Activated CD8-positive, alpha-beta T cell treated with anti-CD3 and anti-CD28 coated beads, Interleukin-2, amount 10 ng/mL, durations not matched to agents 7 days and 5 days (primary cell): ENCODE data around the gene LOXL1. TPM values are rescaled to one million over a fixed set of nuclear protein-coding genes. Genes with fewer than 3 reads are reported as not detected.
A peak's percentile ranks its signal among the peaks of the same experiment; 100 is the strongest.
"Not testable (repeated sequence)": the region's sequence is repeated elsewhere in the genome, so short reads cannot be mapped to it uniquely, and the experiment has no call there.

Experiments
- ATAC-seq: fragments of 150-1000 bp; cut with Tn5 transposase; one replicate; pipeline ENCODE4 v1.10.0; 2021; ENCODE audit warnings: moderate library complexity
- CTCF ChIA-PET: fragments of 350-600 bp; sonication (Branson Sonifier 250); formaldehyde crosslinking; loops from one replicate; lab custom pipeline; 2021; ENCODE audit warnings: antibody characterized with exemption; lab: Charles Lee
- POLR2A ChIA-PET: fragments of 350-600 bp; sonication (Branson Sonifier 250); formaldehyde crosslinking; loops from one replicate; lab custom pipeline; 2021; ENCODE audit warnings: antibody characterized with exemption; lab: Charles Lee
- DNase-seq: peaks from one replicate; pipeline ENCODE4 v3.0.0-alpha.2; 2020
- H3K27ac Mint-ChIP-seq: one replicate; pipeline ENCODE4 v1.8.0; 2021; ENCODE audit warnings: mild to moderate bottlenecking, mixed read lengths
- H3K27me3 Mint-ChIP-seq: one replicate; pipeline ENCODE4 v1.8.0; 2021; ENCODE audit warnings: low read depth, mixed read lengths
- H3K36me3 Mint-ChIP-seq: one replicate; pipeline ENCODE4 v1.8.0; 2021; ENCODE audit warnings: low read depth, mixed read lengths
- H3K4me1 Mint-ChIP-seq: one replicate; pipeline ENCODE4 v1.8.0; 2021; ENCODE audit warnings: low read depth, mixed read lengths
- H3K4me3 Mint-ChIP-seq: one replicate; pipeline ENCODE4 v1.8.0; 2021; ENCODE audit warnings: mild to moderate bottlenecking, mixed read lengths
- H3K9me3 Mint-ChIP-seq: one replicate; pipeline ENCODE4 v1.8.0; 2022; ENCODE audit warnings: mixed read lengths; ENCODE audit not compliant: insufficient read depth
- total RNA-seq, 2 experiments: library from RNA; stranded (reverse); gene quantifications; one replicate each; pipeline ENCODE4 v1.2.3, GENCODE V29; 2021

The LOXL1 gene
- total RNA-seq, 2 experiments from 2014 or later, result 5.9 to 8.4 TPM

DNA sequence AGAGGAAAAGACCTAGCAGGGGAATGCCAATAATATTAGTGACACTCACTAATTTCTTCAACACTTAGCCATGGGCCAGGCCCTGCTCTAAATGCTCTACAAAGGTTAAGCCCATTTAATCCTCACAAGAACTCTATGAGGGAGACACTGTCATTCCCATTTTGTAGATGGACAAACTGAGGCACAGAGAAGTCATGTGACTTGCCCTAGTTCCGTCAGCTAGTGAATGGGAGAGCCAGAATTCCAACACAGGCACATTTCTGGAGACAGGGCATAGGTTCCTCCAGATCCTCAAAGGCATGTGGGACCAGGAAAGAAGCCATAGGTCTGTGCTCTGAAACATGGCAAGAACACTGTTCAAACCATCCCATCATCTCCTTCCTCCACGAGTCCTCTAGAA lies 31.5 kb downstream of the LOXL1 start:
- POLR2A ChIA-PET, result no interaction called here
- ATAC-seq (no peak), DNase-seq (no peak)
- Mint-ChIP-seq H3K4me3 (no peak overlapping the region), H3K4me1 (peaks cover 35% of the 10 kb centered on the region), H3K9me3 (no peaks in the 10 kb centered on the region), H3K27me3 (no peaks in the 10 kb centered on the region), H3K36me3 (no peaks in the 10 kb centered on the region), H3K27ac (no peak overlapping the region)
- CTCF ChIA-PET, result interaction anchor here (4.5 to 14.6 kb wide), 2 partner anchors 8 to 12 kb away, joined by 58 to 310 read pairs; no protein-coding TSS in a partner anchor

DNA sequence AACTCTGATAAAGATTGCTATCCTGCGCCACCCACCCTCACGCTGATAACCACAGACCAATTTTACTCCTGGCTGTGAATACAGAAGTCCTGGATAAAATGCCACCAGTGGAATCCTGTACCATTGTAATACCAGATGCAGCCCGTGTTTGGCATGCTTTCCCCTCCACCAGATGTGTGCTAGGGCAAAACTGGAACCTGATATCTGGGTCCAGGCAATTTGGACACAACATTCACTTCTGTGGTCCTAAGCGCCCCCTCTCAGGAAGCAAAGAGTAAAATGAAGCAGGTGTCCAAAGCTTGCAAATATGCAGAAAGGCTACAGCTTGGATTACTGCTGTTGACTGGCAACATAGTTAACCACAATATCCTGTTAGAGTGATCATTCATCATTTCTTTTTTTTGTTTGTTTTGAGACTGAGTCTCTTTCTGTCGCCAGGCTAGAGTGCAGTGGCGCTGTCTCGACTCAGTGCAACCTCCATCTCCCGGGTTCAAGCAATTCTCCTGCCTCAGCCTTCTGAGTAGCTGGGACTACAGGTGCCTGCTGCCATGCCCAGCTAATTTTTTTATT lies 32.8 kb downstream of the LOXL1 start:
- DNase-seq (peak; percentile 66), ATAC-seq (peak; percentile 95)
- H3K27ac Mint-ChIP-seq, result peak overlapping the region; percentile 85
- ChIA-PET POLR2A (interaction anchor here (0.6 to 1.1 kb wide), 2 partner anchors 14 to 52 kb away, joined by 3 read pairs; no protein-coding TSS in a partner anchor), CTCF (interaction anchor here (0.6 to 14.6 kb wide), 14 partner anchors 9 to 89 kb away, joined by 3 to 310 read pairs (median 4); partner anchors contain the start of gene PML)
- H3K9me3 Mint-ChIP-seq, result no peaks in the 10 kb centered on the region
- H3K4me1 Mint-ChIP-seq, result peaks cover 35% of the 10 kb centered on the region
- peak overlapping the region; percentile 52 for H3K4me3 Mint-ChIP-seq
- H3K36me3 Mint-ChIP-seq, result no peaks in the 10 kb centered on the region
- H3K27me3 Mint-ChIP-seq, result no peaks in the 10 kb centered on the region

DNA sequence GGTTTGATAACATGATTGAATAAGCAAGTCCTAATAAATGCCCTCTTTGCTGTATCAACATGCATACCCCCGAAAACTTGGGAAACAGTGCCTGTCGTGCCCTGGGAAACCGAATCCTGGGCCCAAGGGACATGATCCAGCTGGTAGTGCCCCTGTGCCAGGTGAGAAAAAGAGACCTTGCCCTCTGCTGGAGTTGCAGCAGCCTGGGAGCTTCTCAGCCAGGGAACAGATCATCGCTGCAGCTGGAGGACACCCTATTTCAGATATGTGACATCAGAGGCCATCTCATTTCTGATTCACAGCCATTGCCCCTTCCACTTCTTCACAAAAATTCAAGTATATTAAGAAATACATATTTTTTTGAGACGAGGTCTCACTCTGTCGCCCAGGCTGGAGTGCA lies 33.5 kb downstream of the LOXL1 start:
- Mint-ChIP-seq H3K36me3 (no peaks in the 10 kb centered on the region), H3K4me1 (peaks cover 37% of the 10 kb centered on the region), H3K4me3 (peak overlapping the region; percentile 52), H3K27ac (peak overlapping the region; percentile 85), H3K9me3 (no peaks in the 10 kb centered on the region), H3K27me3 (no peaks in the 10 kb centered on the region)
- DNase-seq, result no peak
- ChIA-PET CTCF (interaction anchor here (0.8 to 14.6 kb wide), 10 partner anchors 10 to 89 kb away, joined by 3 to 310 read pairs (median 6); partner anchors contain the start of gene PML), POLR2A (interaction anchor here (0.6 to 1.1 kb wide), 3 partner anchors 14 to 51 kb away, joined by 3 read pairs; no protein-coding TSS in a partner anchor)
- ATAC-seq, result no peak

DNA sequence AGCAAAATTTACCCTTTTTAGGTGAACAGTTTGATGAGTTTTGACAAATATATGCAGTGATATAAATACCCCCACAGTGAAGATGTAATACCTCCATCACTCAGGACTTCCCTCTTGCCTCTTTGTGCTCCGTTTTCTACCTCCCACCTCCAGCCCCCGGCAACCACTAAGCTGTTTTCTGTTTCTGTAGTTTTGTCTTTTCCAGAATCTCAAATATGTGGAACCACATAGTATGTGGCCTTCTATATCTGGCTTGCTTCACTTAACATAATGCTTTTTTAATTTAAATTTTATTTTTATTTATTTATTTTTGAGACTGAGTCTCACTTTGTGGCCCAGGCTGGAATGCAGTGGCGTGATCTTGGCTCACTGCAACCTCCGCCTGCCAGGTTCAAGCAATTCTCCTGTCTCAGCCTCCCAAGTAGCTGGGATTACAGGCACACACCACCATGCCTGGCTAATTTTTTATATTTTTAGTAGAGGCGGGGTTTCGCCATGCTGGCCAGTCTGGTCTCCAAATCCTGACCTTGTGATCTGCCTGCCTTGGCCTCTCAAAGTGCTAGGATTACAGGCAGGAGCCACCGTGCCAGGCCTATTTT lies 34.3 kb downstream of the LOXL1 start:
- H3K27ac Mint-ChIP-seq, result peak overlapping the region; percentile 58
- not testable (repeated sequence) for H3K27me3 Mint-ChIP-seq, H3K36me3 Mint-ChIP-seq

DNA sequence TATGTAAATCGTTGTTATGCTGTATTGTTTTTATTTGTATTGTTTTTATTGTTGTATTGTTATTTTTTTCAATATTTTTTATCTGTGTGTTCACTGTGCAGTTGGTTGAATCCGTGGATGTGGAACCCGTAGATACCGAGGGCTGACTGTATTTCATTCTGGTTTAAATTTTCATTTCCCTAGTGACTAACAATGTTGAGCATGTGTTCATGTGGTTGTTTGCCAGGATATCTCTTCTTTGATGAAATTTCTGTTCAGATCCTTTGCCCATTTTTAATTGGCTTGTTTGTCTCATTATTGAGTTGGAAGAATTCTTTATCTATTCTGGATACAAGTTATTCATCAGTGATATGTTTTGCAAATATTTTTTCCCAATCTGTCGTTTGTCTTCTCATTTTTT lies 36.2 kb downstream of the LOXL1 start:
- H3K27ac Mint-ChIP-seq, result no peak overlapping the region
- H3K36me3 Mint-ChIP-seq, result no peaks in the 10 kb centered on the region
- H3K9me3 Mint-ChIP-seq, result no peaks in the 10 kb centered on the region
- peaks cover 52% of the 10 kb centered on the region for H3K4me1 Mint-ChIP-seq
- no peak for ATAC-seq
- POLR2A ChIA-PET, result no interaction called here
- no peaks in the 10 kb centered on the region for H3K27me3 Mint-ChIP-seq
- no peak overlapping the region for H3K4me3 Mint-ChIP-seq
- no peak for DNase-seq
- CTCF ChIA-PET, result interaction anchor here (1.6 to 14.6 kb wide), 5 partner anchors 7 to 35 kb away, joined by 4 to 310 read pairs (median 20); partner anchors contain the start of genes PML and STOML1

More for the DNA sequence above, 34.3 kb downstream of the LOXL1 start:
- not testable (repeated sequence) for H3K9me3 Mint-ChIP-seq, DNase-seq, ATAC-seq, H3K4me3 Mint-ChIP-seq
- CTCF ChIA-PET, result interaction anchor here (0.8 to 14.6 kb wide), 5 partner anchors 9 to 54 kb away, joined by 3 to 310 read pairs (median 9); no protein-coding TSS in a partner anchor
- POLR2A ChIA-PET, result interaction anchor here (0.6 to 1.1 kb wide), 2 partner anchors 13 to 26 kb away, joined by 3 read pairs; no protein-coding TSS in a partner anchor
- H3K4me1 Mint-ChIP-seq, result peaks cover 45% of the 10 kb centered on the region

DNA sequence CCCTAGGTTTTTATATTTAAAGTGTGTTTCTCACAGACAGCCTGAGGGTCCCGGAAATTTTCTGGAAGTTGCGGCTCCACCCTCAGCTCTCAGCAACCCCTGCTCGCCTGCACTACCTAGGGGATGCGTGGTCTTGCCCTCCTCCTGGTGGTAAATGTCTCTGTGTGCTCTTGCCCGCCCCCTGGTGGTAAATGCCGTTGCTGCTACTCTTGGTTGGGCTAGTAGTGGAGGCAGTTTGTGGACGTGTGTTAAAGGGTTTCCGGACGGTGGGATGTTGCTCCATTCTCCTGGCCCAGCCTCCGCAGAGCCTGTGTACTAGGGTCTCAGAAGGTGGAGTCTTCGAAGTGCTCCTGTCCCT lies 38.5 kb downstream of the LOXL1 start:
- peaks cover 42% of the 10 kb centered on the region for H3K4me1 Mint-ChIP-seq
- H3K4me3 Mint-ChIP-seq, result peak overlapping the region; percentile 35
- no peaks in the 10 kb centered on the region for H3K36me3 Mint-ChIP-seq
- POLR2A ChIA-PET, result interaction anchor here (0.6 to 2.5 kb wide), 4 partner anchors 10 to 30 kb away, joined by 3 to 15 read pairs (median 4); partner anchors contain the start of gene PML
- ATAC-seq (peak; percentile 87), DNase-seq (peak; percentile 92)
- CTCF ChIA-PET, result interaction anchor here (0.6 to 14.5 kb wide), 22 partner anchors 10 to 161 kb away, joined by 3 to 310 read pairs (median 4); partner anchors contain the start of genes PML, STOML1 and TBC1D21
- H3K9me3 Mint-ChIP-seq, result no peaks in the 10 kb centered on the region
- no peaks in the 10 kb centered on the region for H3K27me3 Mint-ChIP-seq
- H3K27ac Mint-ChIP-seq, result peak overlapping the region; percentile 73

DNA sequence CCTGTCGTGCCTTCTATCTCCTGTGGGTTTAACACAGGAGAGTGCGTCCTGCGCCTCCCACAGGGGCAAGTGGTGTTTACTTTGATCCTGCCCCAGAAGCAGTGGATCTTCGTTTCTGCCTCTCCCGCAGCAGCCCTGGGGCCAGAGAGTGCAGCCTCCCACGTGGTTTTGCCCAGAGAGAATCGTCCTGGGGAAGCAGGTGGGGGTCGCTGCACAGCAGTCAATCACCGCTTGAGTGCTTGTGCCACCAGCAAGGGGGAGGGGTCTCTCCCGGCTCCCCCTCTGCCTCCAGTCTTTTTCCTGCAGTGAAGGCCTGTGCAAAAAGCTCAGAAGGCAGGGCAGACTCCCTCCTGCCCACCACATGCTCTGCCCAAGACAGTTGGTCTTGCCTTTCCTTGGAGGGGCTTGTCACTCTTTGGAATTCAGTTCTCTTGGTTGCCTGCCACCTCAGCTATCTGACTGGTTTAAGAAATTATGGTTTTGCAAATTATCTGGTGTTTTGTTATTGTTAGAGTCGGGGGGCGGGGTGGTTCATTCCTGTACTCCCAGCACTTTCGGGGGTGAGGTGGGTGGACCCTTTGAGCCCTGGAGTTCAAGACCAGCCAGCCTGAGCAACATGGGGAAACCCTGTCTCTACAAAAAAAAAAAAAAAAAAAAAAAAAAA lies 39.0 kb downstream of the LOXL1 start:
- Mint-ChIP-seq H3K4me1 (peaks cover 40% of the 10 kb centered on the region), H3K9me3 (no peaks in the 10 kb centered on the region), H3K27me3 (no peaks in the 10 kb centered on the region), H3K4me3 (peak overlapping the region; percentile 35), H3K27ac (peak overlapping the region; percentile 73), H3K36me3 (no peaks in the 10 kb centered on the region)
- POLR2A ChIA-PET, result interaction anchor here (1.1 to 2.5 kb wide), 3 partner anchors 10 to 29 kb away, joined by 3 to 15 read pairs (median 4); partner anchors contain the start of gene PML
- DNase-seq (no peak), ATAC-seq (peak; percentile 63)
- CTCF ChIA-PET, result interaction anchor here (0.8 to 14.5 kb wide), 14 partner anchors 9 to 160 kb away, joined by 3 to 310 read pairs (median 7); partner anchors contain the start of genes PML and STOML1

DNA sequence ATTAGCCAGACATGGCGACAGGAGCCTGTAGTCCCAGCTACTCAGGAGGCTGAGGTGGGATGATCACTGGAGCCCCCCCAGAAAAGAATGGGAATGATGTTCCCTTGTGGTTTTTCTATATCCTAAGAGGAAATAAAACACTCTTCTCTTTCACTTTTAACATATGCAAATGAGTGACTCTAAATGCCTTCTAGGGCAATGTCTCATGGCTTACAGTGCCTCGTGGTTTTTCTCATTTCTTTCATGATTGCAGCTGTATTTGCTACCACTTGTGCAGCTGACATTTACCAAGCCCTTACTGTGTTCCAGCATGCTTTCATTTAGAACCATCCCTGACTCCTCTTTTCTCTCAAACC lies 39.5 kb downstream of the LOXL1 start:
- Mint-ChIP-seq H3K4me3 (peak overlapping the region; percentile 47), H3K4me1 (peaks cover 38% of the 10 kb centered on the region), H3K27me3 (no peaks in the 10 kb centered on the region), H3K9me3 (no peaks in the 10 kb centered on the region), H3K36me3 (no peaks in the 10 kb centered on the region), H3K27ac (peak overlapping the region; percentile 90)
- DNase-seq, result peak; percentile 39
- ChIA-PET CTCF (interaction anchor here (0.8 to 14.5 kb wide), 17 partner anchors 9 to 160 kb away, joined by 3 to 310 read pairs (median 4); partner anchors contain the start of genes PML and STOML1), POLR2A (interaction anchor here (1.2 to 2.5 kb wide), 2 partner anchors 13 to 29 kb away, joined by 4 to 15 read pairs; partner anchors contain the start of gene PML)
- peak; percentile 65 for ATAC-seq

DNA sequence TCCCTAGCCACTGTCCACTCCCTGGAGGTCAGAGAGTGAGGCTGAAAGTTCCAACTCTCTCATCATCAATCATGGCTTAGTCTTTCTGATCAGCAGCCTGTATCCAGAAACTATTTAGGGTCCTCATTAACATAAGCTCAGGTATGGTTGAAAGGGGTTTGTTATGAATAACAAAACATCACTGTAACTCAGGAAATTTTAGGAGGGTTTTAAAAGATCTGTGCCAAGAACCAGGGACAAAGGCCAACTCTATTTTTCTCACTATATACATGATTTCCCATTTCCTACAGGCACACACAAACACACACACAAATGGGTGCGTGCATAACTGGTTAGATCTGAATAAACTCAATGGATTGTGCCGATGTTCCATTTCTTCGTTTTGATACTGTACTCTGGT lies 42.2 kb downstream of the LOXL1 start:
- POLR2A ChIA-PET, result no interaction called here
- H3K4me1 Mint-ChIP-seq, result peaks cover 47% of the 10 kb centered on the region
- H3K4me3 Mint-ChIP-seq, result no peak overlapping the region
- no peak overlapping the region for H3K27ac Mint-ChIP-seq
- no peak for ATAC-seq
- CTCF ChIA-PET, result interaction anchor here (8.5 to 14.5 kb wide), 2 partner anchors 13 to 78 kb away, joined by 177 to 310 read pairs; no protein-coding TSS in a partner anchor
- H3K36me3 Mint-ChIP-seq, result no peaks in the 10 kb centered on the region
- H3K27me3 Mint-ChIP-seq, result peaks cover 3% of the 10 kb centered on the region
- no peaks in the 10 kb centered on the region for H3K9me3 Mint-ChIP-seq
- DNase-seq, result no peak

DNA sequence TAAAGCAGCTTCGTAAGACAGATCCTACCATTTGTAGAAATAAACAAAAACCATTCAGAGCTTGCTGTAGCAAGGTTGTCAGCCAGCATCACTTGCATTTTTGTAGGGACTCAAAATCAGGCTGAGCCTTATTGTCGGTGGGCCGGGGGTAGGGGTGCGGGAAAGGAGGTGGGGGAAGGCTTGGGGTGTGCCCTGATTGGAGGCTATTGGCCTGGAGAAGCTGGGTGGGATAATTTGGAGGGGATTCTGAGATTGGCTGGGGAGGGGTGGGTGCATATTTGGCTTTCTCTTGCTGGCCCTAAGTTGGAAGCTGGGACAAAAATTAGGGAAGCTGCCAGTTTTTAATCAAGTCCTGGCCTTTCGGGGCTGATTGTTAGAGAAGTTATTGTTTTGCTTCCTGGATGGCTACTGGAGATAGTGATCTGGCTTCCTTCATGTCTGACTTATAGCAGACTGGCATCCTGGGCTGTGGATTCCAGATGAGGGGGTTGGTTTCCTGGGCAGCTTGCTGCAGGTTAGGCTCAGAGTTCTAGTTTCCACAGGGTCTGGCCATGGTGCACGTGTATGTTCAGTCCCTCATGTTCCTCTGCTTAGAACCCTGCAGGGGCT lies 43.0 kb downstream of the LOXL1 start:
- DNase-seq (no peak), ATAC-seq (no peak)
- Mint-ChIP-seq H3K9me3 (no peaks in the 10 kb centered on the region), H3K36me3 (no peaks in the 10 kb centered on the region), H3K27ac (no peak overlapping the region), H3K4me1 (peaks cover 51% of the 10 kb centered on the region), H3K4me3 (no peak overlapping the region), H3K27me3 (peaks cover 3% of the 10 kb centered on the region)
- CTCF ChIA-PET, result interaction anchor here (1.1 to 14.5 kb wide), 3 partner anchors 14 to 351 kb away, joined by 3 to 310 read pairs (median 177); no protein-coding TSS in a partner anchor
- POLR2A ChIA-PET, result no interaction called here
